GM13977 (cell line): ENCODE data around the gene CAMTA1.

Experiments used
- DNase-seq: peaks from one replicate; pipeline ENCODE4 v3.0.0; 2012; ENCODE audit warnings: low spot score
- in situ Hi-C: fragments of 300-500 bp; cut with MboI; formaldehyde crosslinking; loops from one replicate; pipeline ENCODE4 v1.12.0; 2022; ENCODE audit warnings: low sequenced_read_pairs, low pct_unique_long_range_greater_than_20kb, mixed read lengths, inconsistent platforms; ENCODE audit not compliant: unreplicated experiment
- TF ChIP-seq, protein P1 (sequence below): IDR thresholded peaks from 2 replicates; pipeline ENCODE4 v1.5.1; 2012; ENCODE audit warnings: mild to moderate bottlenecking, control low read depth; ENCODE audit not compliant: insufficient read depth; ENCODE audit errors: extremely low read depth, missing control alignments

The CAMTA1 gene

DNA sequence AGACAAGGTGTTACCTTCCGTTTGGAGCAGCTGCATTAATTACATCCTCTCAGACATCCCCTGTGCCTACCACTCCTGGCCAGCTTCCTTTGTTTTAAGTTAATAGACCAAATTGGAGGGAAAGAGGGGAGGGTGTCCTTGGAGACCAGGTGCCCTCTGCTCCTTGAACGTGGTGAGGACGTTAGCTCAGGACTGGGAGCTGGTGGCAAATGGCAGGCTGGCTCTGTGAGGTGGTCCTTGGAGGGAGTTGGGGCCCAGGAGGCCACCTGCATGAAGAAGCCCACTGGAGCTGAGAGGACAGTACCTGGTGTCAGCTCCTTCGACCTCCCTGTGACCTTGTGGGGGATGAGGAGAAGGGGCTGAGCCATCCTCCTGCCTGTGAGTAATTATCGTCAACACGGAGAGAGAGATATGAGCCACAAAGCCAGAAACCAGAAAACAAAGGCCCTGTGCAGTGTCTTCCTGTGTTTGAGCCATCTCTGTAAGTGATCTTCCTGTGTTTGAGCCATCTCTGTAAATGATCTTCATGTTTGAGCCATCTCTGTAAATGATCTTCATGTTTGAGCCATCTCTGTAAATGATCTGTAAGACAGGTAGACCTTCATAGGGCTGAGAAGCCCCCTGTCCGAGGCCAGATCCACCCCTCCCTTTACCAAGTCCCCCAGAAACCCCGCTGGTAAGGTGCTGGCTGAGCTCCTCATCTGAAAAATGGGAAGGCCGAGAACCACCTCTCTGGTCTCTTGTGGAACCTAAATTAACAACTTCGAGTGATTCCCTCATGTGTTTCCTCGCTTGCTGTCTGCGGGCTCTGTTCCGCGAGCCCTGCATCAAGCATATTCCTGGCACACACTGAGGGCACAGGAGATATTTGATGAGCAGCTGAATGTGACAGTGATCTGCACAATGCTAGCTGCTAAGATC is 126.0 kb downstream of the CAMTA1 start:
- no peak for DNase-seq
- in situ Hi-C loops, result no loop called here
- TF ChIP-seq, protein P1, sequence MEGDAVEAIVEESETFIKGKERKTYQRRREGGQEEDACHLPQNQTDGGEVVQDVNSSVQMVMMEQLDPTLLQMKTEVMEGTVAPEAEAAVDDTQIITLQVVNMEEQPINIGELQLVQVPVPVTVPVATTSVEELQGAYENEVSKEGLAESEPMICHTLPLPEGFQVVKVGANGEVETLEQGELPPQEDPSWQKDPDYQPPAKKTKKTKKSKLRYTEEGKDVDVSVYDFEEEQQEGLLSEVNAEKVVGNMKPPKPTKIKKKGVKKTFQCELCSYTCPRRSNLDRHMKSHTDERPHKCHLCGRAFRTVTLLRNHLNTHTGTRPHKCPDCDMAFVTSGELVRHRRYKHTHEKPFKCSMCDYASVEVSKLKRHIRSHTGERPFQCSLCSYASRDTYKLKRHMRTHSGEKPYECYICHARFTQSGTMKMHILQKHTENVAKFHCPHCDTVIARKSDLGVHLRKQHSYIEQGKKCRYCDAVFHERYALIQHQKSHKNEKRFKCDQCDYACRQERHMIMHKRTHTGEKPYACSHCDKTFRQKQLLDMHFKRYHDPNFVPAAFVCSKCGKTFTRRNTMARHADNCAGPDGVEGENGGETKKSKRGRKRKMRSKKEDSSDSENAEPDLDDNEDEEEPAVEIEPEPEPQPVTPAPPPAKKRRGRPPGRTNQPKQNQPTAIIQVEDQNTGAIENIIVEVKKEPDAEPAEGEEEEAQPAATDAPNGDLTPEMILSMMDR, result no peak

DNA sequence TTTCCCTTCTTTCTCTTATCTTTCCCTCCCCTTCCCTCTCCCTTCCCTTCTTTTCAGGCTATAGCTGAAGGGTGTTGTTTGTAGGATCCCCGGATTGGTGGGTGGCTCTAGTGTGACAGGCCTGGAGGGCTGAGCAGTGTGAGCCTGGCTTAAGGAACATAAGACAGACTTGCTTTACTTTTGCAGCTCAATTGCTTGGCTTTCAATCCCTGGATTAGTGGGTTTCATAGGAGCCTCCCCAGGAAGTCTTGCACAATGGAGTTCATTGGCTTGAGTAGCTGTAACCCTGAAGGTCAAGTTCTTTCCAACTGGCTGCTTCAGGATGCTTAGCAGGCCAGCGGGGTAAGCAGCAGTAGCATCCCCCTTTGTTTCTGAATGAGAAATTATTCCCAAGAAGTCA is 126.7 kb downstream of the CAMTA1 start:
- in situ Hi-C loops, result no loop called here
- TF ChIP-seq, protein P1, result no peak
- DNase-seq, result no peak

DNA sequence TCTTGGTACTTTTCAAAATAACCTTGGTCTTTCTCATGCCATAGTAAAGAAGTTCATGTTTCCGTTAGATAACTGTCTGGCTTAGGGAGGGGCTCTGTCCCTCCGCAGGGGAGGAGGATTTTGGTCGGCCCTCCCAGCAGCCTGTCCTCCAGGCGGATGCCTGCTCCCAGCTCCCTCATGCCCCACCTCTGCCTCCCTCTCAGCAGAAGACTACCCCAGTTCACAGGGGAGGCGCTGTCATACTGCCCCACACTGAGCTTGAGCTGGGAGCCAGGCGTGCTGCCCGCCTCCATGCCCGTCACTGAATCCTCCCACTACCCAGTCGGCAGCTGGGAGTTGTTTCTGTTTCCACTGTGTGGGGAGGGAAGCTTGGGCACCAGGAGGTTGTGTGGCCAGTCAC is 127.3 kb downstream of the CAMTA1 start:
- DNase-seq, result no peak
- TF ChIP-seq, protein P1, result no peak
- in situ Hi-C loops, result no loop called here

DNA sequence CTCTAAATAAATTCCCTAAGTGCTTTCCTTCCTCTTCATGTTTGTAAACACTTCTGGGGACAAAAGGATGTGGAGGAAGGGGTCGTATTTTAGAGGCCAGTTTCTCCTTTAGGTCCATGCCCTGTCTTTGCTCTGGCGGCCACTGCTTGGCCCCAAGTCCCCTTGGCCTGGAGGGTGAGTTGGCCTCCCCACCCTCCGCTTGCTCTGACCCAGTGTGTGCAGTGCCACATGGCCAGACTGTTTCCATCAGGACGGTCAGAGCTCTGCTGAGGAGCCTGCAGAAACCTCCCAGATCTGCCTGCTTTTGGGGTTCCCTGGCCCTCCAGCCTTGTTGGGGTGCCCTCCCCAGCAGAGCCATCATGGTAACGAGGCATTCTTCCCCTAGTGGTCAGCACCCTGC is 127.8 kb downstream of the CAMTA1 start:
- TF ChIP-seq, protein P1, result no peak
- in situ Hi-C loops, result no loop called here
- no peak for DNase-seq

DNA sequence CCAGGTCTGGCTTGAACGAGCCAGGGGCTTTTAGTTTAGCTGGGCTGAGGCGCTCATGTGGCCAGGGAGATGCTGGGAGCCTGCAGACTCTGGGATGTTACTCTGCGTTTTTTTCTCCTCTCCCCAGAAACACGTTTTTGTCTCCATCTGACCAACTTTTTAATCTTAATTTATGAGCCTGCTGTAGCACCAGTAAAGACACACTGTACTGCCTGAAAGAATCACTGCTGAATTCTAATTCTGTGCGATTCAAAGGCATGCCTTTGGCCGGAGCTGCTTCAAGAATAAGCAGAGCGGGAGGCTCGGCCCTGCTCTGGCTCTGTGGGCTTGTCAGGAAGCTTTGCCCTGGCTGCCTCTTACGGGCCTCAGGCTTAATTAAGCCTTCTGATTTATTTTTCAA is 129.5 kb downstream of the CAMTA1 start:
- TF ChIP-seq, protein P1, result no peak
- in situ Hi-C loops, result no loop called here
- DNase-seq, result no peak

DNA sequence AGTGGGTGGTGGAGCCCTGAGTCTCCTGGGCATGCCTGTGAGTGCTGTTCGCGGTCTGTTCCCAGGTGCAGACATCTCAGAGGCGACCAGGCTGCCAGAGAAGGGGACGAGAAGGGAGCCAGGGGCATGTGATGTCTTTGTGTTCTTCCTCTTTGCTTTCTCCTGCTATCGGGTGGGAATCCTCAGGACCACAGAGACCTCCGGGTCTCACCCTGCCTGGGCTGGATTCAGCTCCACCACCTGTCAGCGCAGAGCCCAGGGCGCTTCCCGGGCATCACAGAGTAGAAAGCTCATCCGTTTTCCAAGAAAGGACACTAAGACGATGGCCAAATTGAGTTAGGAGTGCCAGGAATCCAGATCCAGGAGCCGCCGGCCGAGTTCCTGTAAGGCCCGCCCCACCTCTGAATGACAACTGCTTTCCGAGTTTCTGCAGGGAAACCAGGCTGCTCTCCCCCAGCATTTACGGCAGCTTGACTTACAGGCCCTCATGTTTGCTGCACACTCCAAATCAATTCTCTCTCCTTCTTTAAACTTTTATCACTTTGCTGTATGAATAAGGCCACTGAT is 130.8 kb downstream of the CAMTA1 start:
- in situ Hi-C loops, result no loop called here
- TF ChIP-seq, protein P1, result no peak
- DNase-seq, result no peak
